ENCODE results near the gene WIZ.
"Not testable (repeated sequence)": the region's sequence is repeated elsewhere in the genome, so short reads cannot be mapped to it uniquely, and the experiment has no call there.

GRCh38 chr19:15485768-15486167 is 36.0 kb upstream of the WIZ start:
- TF ChIP-seq CTCF, POLR2A (IDR thresholded peaks at IDR 0.05): not testable (repeated sequence)
